Activated CD8-positive, alpha-beta memory T cell treated with anti-CD3 and anti-CD28 coated beads for 1 hour (primary cell): ENCODE data around the gene DOK3.

Experiments used
- DNase-seq, 2 donors: peaks; one replicate each; pipeline ENCODE4 v3.0.0-alpha.2; 2020; ENCODE audit warnings: low read depth in 1 of 2; ENCODE audit errors: extremely low read depth in 1 of 2

Gene DOK3

DNA sequence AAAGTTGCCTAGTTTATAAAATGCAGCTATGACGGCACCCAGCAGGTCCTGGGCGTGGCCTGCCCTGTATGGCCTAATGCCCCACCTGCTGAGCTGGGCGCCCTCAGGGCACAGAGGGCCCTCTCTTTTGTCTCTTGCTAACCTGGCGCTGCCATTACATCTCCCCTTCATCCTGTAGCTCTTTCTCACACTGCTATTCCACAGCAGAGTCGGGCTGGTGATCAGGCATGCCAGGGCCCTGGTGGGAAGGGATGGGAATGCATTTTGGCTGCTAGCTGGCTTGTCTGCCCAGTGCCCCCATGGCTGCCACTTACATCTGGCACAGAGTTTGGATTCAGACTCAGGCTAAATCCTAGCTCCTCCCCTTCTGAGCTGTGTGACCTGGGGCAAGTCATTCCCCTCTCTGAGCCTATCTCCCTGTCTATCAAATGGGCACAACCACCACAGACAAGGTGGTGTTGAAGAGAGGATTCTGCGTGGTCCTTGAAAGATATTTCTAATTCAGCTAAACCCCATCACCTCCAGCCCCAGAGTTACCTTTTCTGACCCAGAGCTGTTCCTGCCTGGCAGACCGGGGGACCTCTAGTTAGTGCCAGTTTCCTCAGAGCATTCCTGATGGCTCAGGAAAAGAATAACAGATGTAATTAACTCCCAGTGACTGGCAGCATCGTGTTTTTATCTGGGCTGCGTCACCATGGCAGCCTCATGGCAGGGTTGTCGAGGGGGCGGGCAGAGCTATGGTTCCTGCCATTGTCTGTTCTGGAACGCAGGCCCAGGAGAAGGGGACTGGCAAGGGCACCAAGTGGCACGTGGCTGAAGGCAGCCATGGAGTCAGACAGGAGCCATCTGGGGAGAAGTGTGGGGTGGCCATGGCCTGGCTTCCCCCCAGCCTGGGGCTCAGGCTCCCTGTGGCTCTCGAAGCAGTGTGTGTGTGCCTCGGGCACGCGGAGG lies 56.7 kb downstream of the DOK3 start:
- DNase-seq = no peak
